Epithelial cell of umbilical artery (primary cell): ENCODE data around the gene SYNGAP1. TPM values are rescaled to one million over a fixed set of nuclear protein-coding genes. Genes with fewer than 3 reads are reported as not detected.

ENCODE experiments used
- total RNA-seq: library from RNA; depleted of rRNA; stranded (reverse); fragments of >200 nt; gene quantifications from 2 replicates; pipeline ENCODE4 v1.2.3, GENCODE V29; 2014

SYNGAP1 gene
- 1.2 and 1.3 TPM in 2 replicates for total RNA-seq

DNA sequence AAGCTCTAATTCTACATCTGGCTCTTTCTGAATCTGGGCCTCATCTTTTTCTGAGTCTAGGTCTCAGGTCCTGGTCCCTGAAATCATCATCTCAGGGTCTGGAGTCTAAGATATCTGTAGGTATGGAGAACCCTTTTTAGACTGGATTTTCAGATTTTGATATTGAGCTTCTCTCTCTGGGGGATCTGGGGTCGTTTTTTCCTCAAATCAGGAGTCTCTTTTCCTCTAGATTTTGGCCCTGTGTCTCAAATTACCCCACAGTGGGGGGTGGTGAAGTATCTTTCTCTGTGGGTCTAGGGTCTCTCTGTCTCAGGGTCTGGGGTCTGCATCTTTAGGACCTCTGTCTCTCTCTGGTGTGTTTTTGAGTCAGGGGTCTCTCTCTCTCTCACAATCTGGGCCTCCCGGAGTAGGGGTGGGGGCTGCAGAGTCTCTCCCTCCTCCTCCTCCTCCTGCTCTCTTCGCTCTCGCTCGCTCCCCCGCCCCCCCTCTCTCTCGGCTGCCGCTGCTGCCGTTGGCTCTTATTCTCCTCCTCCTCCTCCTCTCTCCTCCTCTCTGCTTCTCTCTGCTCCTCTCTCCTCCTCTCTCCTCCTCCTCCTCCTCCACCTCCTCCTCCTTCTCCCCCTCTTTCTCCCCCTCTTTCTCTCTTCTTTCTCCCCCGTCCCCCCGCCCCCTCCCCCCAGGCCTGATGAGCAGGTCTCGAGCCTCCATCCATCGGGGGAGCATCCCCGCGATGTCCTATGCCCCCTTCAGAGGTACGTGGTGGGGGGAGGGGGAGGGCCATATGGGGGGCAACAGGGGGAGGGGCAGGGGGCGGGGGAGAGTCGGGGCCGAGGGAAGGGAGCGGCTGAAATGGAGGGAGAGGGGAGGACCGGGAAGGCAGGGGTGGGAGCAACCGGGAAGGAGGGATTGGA is at the start of gene SYNGAP1:
Gene SYNGAP1 (plus strand): TSS at position 486 of the 911 bp plus-strand sequence. CDS start 200 bp downstream, at position 686.

DNA sequence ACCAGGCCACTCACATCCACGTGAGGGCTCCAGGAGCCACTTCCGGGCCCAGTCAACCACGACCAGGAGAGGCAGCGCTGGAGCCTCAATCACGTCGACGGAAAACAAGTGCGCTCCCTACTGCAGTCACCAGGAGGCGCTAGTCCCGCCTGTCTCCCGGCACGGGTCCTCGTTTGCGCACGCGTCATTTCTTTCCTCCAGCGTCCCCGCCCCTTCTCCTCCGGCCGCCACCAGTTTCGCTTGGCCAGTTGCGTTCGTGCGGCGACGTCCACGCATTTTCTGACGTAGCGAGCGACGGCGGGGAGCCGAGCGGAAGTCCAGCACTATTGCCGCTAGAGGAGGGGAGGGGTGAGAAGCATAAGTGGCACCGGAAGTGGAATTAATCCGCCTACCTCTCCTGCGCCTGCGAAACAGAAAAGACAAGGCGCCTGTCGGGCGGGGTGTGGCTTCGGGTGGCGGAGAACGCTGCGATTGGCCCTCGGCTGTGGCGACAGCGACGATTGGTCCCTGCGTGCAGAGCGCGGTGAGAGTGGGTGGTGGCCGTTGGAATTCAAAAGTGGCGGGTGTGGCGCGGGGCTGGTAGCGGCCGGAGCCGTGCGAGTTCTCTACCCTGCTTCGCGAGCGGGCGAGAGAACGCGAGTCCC is 28.5 kb upstream of the SYNGAP1 start, which contains the start of gene KIFC1:
Gene KIFC1 (plus strand): TSS at position 546 of the 644 bp plus-strand sequence. CDS start 163 bp downstream, outside the sequence.

DNA sequence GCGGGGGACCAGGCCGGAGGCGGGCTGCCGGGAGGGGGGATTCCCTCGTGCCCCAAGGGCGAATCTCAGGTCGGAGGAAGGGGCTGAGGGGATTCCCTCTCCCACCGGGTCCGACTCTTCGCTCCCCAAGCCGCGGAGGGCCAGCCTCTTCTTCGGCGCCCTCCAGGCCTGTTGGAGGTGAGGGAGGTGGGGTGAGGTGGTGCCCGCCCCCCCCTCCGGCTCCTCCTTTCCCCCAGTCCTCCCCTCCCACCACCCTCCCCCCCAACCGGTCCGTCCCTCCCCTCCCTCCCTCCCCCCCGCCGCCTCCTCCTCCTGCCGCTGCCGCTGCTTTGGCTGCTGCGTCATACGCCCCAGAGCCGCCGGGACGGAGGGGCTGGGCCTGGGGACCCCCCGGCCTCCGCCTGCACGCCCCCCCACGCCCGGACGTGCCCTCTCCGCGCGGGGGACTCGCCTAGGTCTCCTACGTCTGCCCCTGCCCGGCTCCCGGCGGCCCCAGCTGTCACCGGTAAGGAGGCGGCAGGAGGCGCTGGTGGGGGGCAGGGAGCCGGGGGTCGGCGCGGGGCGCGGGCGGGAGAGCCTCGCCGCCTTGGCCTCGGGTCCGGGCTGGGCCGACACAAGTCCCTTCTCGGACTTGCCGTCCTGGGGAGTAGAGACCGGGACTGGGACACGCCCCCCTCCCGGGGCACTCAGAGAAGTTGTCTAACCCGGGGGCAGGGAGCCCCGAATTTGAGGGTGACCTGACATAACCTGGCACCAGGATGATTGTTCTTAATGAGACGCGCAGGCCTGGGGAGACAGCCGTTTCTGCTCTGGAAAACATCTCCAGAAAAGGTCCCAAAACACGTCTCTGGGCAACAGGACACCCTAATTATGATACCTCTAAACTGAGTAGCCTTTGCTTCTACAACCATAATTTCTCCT is 8.9 kb upstream of the SYNGAP1 start, which contains the start of gene PHF1:
Gene PHF1 (plus strand): TSS at position 304 of the 921 bp plus-strand sequence. CDS start 1,250 bp downstream, outside the sequence.

DNA sequence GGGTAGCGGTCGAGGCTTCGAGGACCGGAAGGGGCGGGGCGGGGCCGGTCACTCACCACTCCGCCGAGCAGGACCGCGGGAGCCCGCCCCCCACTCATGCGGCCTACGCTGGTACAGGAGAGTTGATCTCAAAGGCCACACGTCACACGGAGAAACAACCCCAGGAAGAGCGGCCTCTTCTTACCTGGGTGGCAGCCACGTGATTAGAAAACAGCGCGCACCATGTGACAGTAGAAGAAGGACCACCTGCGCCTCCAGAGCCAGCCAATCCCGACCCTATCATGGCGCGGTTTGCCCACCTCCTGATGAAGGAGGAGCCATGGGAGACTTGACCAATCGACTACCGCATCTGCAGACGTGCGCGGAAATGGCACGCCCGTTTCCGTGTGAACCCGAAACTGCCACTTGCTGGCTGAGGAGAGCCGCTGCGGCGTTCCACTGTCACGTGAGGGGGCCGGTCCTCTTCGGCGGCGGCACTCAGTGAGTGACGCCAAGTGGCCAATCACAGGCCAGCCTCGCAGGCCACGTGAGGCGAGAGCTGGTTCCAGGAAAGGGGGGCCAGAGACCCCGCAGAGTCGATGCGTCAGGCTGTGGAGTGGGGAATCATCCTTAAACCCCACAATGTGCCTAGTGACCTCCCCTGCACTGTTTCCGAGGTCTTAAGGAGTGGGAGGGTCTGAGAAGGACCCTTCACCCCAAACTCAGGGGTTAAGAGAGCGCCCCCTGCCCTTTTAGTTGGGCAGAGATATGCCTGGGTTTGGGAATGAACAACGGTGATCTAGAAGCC is 1.8 kb upstream of the SYNGAP1 start, which contains the start of gene CUTA:
Gene CUTA (minus strand): TSS at position 205 of the 787 bp plus-strand sequence. CDS start 107 bp downstream, at position 98.

DNA sequence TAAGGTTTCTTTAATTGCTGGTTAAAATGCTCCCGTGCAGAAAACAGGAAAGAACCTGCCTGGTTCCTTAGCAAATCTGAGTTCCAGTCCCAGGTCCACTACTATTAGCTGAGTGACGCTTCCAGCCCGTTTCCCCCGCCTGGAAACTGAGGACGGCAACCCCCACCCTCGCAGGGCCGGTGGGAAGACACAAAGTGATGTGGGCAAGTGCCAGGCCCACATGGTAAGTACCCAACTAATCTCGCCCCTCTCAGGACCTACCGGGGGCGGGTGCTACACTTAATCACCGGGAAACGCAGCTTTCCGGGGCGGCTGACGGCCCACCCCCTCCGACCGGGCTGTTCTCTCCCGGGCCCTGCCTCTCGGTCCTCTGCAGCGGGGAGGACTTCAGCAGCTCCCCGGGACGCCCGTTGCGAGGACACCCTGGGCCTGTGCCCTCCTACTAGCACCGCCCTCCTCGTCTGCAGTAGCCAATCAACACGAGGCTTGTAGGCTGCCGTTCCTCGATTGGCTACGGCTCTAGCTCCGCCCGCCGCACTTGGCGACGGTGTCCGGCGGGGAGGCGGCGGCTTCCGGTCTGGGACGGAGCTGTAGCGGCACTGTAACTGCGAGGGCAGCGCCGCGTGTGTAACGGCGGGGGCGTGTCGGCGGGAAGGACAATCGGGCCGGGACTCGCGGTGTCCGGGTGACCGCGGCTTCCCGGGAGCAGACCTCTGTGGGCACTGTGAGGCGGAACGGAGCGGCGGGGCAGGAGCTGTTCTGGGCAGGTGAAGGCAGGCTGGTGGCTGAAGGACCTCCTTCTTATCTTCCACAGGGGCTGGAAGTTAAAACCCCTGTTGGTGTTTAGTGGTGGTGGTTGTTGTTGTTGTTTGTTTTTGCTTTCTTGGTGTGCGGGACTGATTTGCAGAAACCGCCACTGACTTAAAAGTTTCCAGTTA is 34.4 kb downstream of the SYNGAP1 start, which contains the start of gene ZBTB9:
Gene ZBTB9 (plus strand): TSS at position 568 of the 938 bp plus-strand sequence. CDS start 525 bp downstream, outside the sequence.

Other genes starting within 250 kb of the SYNGAP1 start
- under 0.01 and 0.15 TPM in 2 replicates for gene COL11A2, start 227.6 kb upstream of the SYNGAP1 start, total RNA-seq
- 17.9 and 18.5 TPM in 2 replicates for gene RXRB, start 219.4 kb upstream of the SYNGAP1 start, total RNA-seq
- gene SLC39A7, start 219.2 kb upstream of the SYNGAP1 start, total RNA-seq = 94.4 and 109 TPM in 2 replicates
- gene HSD17B8, start 215.4 kb upstream of the SYNGAP1 start, total RNA-seq = 11.0 and 12.3 TPM in 2 replicates
- gene RING1, start 211.6 kb upstream of the SYNGAP1 start, total RNA-seq = 21.1 and 24.0 TPM in 2 replicates
- gene VPS52, start 148.2 kb upstream of the SYNGAP1 start, total RNA-seq = 23.1 and 26.3 TPM in 2 replicates
- 2,997 and 4,260 TPM in 2 replicates for gene RPS18, start 148.0 kb upstream of the SYNGAP1 start, total RNA-seq
- gene B3GALT4, start 142.9 kb upstream of the SYNGAP1 start, total RNA-seq = 1.6 and 3.3 TPM in 2 replicates
- 106 and 144 TPM in 2 replicates for gene WDR46, start 130.8 kb upstream of the SYNGAP1 start, total RNA-seq
- 57.8 and 82.8 TPM in 2 replicates for gene PFDN6, start 130.5 kb upstream of the SYNGAP1 start, total RNA-seq
- gene RGL2, start 121.1 kb upstream of the SYNGAP1 start, total RNA-seq = 33.1 and 39.3 TPM in 2 replicates
- 37.7 and 46.4 TPM in 2 replicates for gene TAPBP, start 106.0 kb upstream of the SYNGAP1 start, total RNA-seq
- 12.3 and 12.8 TPM in 2 replicates for gene ZBTB22, start 102.3 kb upstream of the SYNGAP1 start, total RNA-seq
- 40.6 and 46.7 TPM in 2 replicates for gene DAXX, start 97.1 kb upstream of the SYNGAP1 start, total RNA-seq
- 30.2 and 37.4 TPM in 2 replicates for gene KIFC1, start 28.2 kb upstream of the SYNGAP1 start, total RNA-seq
- 7.5 and 10.0 TPM in 2 replicates for gene PHF1, start 9.1 kb upstream of the SYNGAP1 start, total RNA-seq
- gene CUTA, start 2.0 kb upstream of the SYNGAP1 start, total RNA-seq = 43.2 and 60.5 TPM in 2 replicates
- gene ZBTB9, start 34.5 kb downstream of the SYNGAP1 start, total RNA-seq = 4.6 and 4.9 TPM in 2 replicates
- gene BAK1, start 160.2 kb downstream of the SYNGAP1 start, total RNA-seq = 21.1 and 24.3 TPM in 2 replicates
- gene ITPR3, start 201.3 kb downstream of the SYNGAP1 start, total RNA-seq = 15.6 and 39.5 TPM in 2 replicates